GM21737 (cell line): ENCODE measurements around the gene MS4A5.

Source experiments
- ATAC-seq: cut with Tn5 transposase; IDR thresholded peaks from one replicate; pipeline ENCODE4 v1.9.1; 2021; ENCODE audit warnings: mild to moderate bottlenecking, moderate library complexity; ENCODE audit not compliant: unreplicated experiment

MS4A5 gene

GRCh38 chr11:60477035-60477445 is 47.7 kb downstream of the MS4A5 start:
- ATAC-seq = peak; percentile 70

GRCh38 chr11:60482361-60482760 is 53.0 kb downstream of the MS4A5 start:
- ATAC-seq = no peak

DNA sequence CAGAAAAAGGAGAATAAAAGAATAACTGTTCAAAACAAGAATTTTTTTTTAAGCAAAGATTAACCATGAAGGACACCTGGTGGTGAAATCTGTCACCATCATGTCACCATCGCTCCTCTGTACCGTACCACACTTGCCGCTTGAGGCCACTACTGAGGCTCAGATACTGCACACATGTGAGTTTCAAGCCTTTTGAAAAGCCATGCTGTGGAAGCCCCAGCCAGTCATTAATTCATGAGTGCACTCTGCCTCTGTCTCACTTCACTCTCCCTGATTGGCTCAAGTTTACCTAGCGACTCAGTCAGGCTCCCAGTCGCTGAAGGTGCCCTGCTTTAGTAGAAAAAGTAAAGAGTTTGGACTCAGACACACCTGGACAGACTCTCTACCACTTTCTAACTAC is 56.6 kb downstream of the MS4A5 start:
- ATAC-seq = peak; percentile 94

GRCh38 chr11:60492488-60493009 is 63.2 kb downstream of the MS4A5 start, which contains the start of gene MS4A12:
Gene MS4A12, plus strand, starts transcription at chr11:60492778. Its CDS starts 4,541 bp downstream, at chr11:60497319.
- ATAC-seq = no peak

DNA sequence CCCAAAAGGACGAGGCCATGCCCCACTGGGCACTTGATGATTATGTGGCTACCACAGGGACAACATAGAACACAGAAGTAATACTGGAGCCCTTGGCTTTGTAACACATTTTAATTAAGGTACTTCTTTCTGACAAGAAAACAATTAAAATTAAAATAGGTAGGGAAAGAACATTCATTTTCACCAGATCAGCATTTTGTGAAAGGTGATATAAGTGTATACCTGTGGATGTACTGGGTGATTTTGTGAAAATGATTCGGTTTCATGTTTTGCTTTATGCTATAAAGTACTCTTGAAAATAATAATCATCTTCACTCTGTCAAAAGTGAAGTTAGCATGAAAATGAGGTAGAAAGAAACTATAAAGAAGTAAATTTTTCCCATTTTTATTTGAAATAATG is 64.1 kb downstream of the MS4A5 start:
- no peak for ATAC-seq
